HCT116 (cell line): ENCODE results near the gene COL5A1.

Source experiments
- CTCF ChIP-seq, 3 experiments: fragments of 200-600 bp in 1 of 3; sonication (generic) in 1 of 3; IDR thresholded peaks in 2 of 3; conservative IDR thresholded peaks in 1 of 3; 2 replicates each; pipeline ENCODE4 v1.5.1; 2012 to 2017; ENCODE audit warnings: low read depth in 2 of 3, low read length in 2 of 3, antibody characterized with exemption in 1 of 3, borderline replicate concordance in 1 of 3, control low read depth in 1 of 3, mild to moderate bottlenecking in 1 of 3, mixed read lengths in 1 of 3, mixed run types in 1 of 3, moderate library complexity in 1 of 3; ENCODE audit not compliant: insufficient read depth in 1 of 3
- TCF7L2 ChIP-seq: IDR thresholded peaks from 2 replicates; pipeline ENCODE4 v1.7.0; 2011; ENCODE audit warnings: borderline replicate concordance, inconsistent platforms; ENCODE audit not compliant: insufficient read depth, insufficient read length; ENCODE audit errors: extremely low read depth

GRCh38 chr9:134605966-134606357, 35.6 kb upstream of the COL5A1 start:
- TF ChIP-seq CTCF (IDR thresholded peaks at IDR 0.05 in 2 of 3, conservative IDR thresholded peaks at IDR 0.05 in 1 of 3; ENCODE audit: borderline replicate concordance in 1 of 3, insufficient read depth in 1 of 3, low read depth in 2 of 3, low read length in 2 of 3) (no peak), TCF7L2 (no peak)
